H54 (cell line): ENCODE measurements around the gene CAMSAP1.

Experiments used
- DNase-seq: peaks from one replicate; pipeline ENCODE4 v3.0.0; 2011; ENCODE audit warnings: low spot score, mixed read lengths; ENCODE audit not compliant: insufficient read length
- FAIRE-seq: peaks from 3 replicates; lab custom pipeline; 2011; peaks lifted over from hg19 to GRCh38; lab: Jason Lieb, UNC
- POLR2A ChIP-seq: IDR thresholded peaks from 2 replicates; pipeline ENCODE4 v1.6.1; 2011; ENCODE audit warnings: low read depth, mild to moderate bottlenecking, low read length

Gene CAMSAP1

GRCh38 chr9:135850737-135851136 lies 56.6 kb downstream of the CAMSAP1 start:
- DNase-seq (no peak), FAIRE-seq (peak; percentile 11)
- no peak for TF ChIP-seq POLR2A

DNA sequence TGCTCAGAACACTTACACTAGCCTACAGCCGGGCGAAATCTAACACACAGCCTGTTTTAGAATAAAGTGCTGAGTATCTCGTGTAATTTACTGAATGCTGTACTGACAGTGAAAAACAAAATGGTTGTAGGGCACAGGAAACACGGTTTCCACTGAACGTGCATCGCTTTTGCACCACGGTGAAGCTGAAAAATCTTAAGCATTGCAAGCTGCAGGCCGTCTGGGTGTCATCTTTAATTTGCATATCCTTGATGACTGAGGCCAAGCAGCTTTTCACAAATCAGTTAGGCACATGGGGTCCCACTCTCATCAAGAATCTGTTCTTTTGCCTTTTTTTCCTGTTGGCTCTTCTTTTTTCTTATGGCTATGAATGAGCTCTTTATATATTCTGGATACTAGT lies 58.2 kb downstream of the CAMSAP1 start:
- no peak for TF ChIP-seq POLR2A
- no peak for DNase-seq

DNA sequence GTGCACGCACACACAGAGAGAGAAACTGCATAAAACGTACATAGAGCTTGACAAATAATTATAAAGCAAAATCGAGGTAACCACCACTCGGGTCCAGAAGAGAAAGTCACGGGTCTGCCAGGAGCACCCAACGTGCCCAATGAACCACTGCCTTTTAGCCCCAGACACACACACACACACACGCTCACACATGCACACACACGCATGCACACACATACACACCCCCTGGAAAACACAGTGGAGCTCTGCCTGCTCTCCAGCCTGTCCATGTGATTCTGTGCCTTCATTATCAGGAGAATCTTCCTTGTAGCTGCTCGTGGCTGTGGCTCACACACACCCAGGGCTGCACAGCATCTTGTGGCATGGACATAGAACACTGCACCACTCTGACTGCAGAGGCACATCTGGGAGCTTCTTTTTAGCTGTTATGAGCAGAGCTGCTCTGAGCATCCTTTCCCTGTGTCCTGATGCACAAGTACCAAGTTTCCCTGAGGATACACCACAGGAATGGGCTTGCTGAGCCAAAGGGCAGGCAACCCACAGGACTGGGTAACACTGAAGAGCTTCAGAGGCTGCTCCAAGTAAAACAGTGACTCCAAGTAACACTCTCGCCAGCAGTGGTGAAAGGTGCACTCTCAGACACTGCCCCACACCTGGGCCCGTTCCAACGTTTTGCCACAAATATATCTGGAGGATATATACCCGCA lies 58.9 kb downstream of the CAMSAP1 start:
- no peak for DNase-seq
- FAIRE-seq: peak; percentile 48
- no peak for TF ChIP-seq POLR2A

More for the DNA sequence above, 58.2 kb downstream of the CAMSAP1 start:
- FAIRE-seq: no peak

GRCh38 chr9:135847833-135848232 lies 59.5 kb downstream of the CAMSAP1 start:
- no peak for DNase-seq

DNA sequence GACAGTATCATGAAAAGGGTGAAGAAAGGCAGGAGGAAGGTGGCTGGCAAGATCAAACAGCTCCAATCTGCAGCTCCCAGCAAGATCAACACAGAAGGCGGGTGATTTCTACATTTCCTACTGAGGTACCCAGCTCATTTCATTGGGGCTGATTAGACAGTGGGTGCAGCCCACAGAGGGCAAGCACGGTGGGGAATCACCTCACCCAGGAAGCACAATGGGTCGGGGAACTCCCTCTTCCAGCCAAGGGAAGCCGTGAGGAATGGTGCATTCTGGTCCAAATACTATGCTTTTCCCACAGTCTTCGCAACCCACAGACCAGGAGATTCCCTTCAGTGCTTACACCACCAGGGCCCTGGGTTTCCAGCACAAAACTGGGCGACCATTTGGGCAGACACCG lies 66.8 kb downstream of the CAMSAP1 start:
- FAIRE-seq (no peak), DNase-seq (no peak)
- TF ChIP-seq POLR2A: no peak

More at GRCh38 chr9:135847833-135848232, 59.5 kb downstream of the CAMSAP1 start:
- no peak for TF ChIP-seq POLR2A
- no peak for FAIRE-seq

GRCh38 chr9:135840107-135840506 lies 67.2 kb downstream of the CAMSAP1 start:
- TF ChIP-seq POLR2A: no peak
- FAIRE-seq: no peak
- no peak for DNase-seq

DNA sequence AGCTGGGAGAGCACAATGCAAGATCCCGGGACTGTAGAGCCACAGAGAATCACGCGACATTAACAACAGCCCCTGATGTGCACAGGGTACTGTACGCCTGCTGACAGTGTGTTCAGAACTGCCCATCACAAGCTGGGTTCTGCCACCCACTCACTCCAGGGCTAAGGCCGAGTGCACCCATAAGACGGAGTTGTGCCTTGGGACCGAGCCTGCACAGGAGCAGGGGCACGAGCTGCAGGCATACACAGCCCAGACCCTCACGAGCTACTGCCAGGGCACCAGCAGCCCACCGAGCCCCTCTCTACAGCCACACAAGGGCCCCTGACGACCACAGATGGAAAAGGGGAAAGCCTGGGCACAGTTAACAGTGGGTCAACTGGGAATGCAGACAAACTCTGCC lies 67.8 kb downstream of the CAMSAP1 start:
- no peak for TF ChIP-seq POLR2A
- no peak for FAIRE-seq
- no peak for DNase-seq

- no peak for TF ChIP-seq POLR2A
- FAIRE-seq: no peak
- no peak for DNase-seq
These were observed 72.2 kb downstream of the CAMSAP1 start for GRCh38 chr9:135835131-135835530.

- no peak for FAIRE-seq
- TF ChIP-seq POLR2A: no peak
- DNase-seq: no peak
These were observed 73.5 kb downstream of the CAMSAP1 start for GRCh38 chr9:135833864-135834263.

GRCh38 chr9:135830496-135830895 lies 76.8 kb downstream of the CAMSAP1 start:
- FAIRE-seq: no peak
- DNase-seq: no peak
- TF ChIP-seq POLR2A: no peak

- FAIRE-seq (no peak), DNase-seq (no peak)
- TF ChIP-seq POLR2A: no peak
These were observed 78.7 kb downstream of the CAMSAP1 start for GRCh38 chr9:135828656-135829055.

- TF ChIP-seq POLR2A: no peak
- no peak for DNase-seq
- FAIRE-seq: no peak
These were observed 79.3 kb downstream of the CAMSAP1 start for GRCh38 chr9:135827866-135828580.

GRCh38 chr9:135827301-135827700 lies 80.0 kb downstream of the CAMSAP1 start:
- DNase-seq (no peak), FAIRE-seq (no peak)
- no peak for TF ChIP-seq POLR2A

DNA sequence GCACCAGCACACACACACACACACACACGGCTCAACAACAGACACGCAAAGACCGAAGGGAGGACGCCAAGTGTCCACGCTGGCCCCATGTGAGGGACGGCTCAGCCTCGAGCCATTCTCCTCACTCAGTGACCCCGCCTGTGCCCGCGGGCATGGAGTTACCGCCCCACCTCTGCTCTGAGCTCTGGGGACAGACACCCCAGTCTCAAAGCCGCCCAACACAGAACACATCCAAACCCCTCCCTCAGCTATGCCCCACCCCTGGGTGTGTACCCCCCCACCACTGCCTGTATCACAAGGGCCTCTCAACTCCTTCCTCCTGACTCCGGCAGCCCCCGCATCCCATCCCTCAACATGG lies 81.2 kb downstream of the CAMSAP1 start:
- FAIRE-seq (no peak), DNase-seq (no peak)
- no peak for TF ChIP-seq POLR2A
